SK-N-SH treated with all-trans-retinoic acid at 6 μM for 48 hours (cell line): ENCODE results near the gene LRRC63.

ENCODE experiments used
- ATAC-seq: fragments of 200-7000 bp; cut with Tn5 transposase; 3 replicates; pipeline ENCODE4 v1.9.1; 2020; ENCODE audit warnings: mild to moderate bottlenecking, moderate library complexity
- ARNTL ChIP-seq: fragments of 450-650 bp; formaldehyde crosslinking; IDR thresholded peaks from 2 replicates; pipeline ENCODE4 v1.5.0; 2020; ENCODE audit warnings: low read depth, mild to moderate bottlenecking, moderate library complexity, borderline replicate concordance
- BACH2 ChIP-seq: fragments of 250-450 bp; sonication (Bioruptor Pico); IDR thresholded peaks from 2 replicates; pipeline ENCODE4 v1.9.0; 2021; ENCODE audit warnings: mild to moderate bottlenecking, borderline replicate concordance
- CREB5 ChIP-seq: fragments of 250-450 bp; sonication (Bioruptor Pico); IDR thresholded peaks from 2 replicates; pipeline ENCODE4 v1.5.1; 2020; ENCODE audit warnings: low read depth, mild to moderate bottlenecking, moderate library complexity
- CSRNP3 ChIP-seq: fragments of 250-450 bp; sonication (Bioruptor Pico); IDR thresholded peaks from 2 replicates; pipeline ENCODE4 v1.5.1; 2021; ENCODE audit warnings: mild to moderate bottlenecking, moderate library complexity
- ESRRG ChIP-seq: fragments of 250-450 bp; sonication (Bioruptor Pico); IDR thresholded peaks from 2 replicates; pipeline ENCODE4 v1.6.1; 2021; ENCODE audit warnings: mild to moderate bottlenecking
- GLIS3 ChIP-seq: fragments of 250-450 bp; sonication (Bioruptor Pico); IDR thresholded peaks from 2 replicates; pipeline ENCODE4 v1.5.0; 2020; ENCODE audit warnings: mild to moderate bottlenecking, moderate library complexity
- ISL1 ChIP-seq: fragments of 250-450 bp; sonication (Bioruptor Pico); IDR thresholded peaks from 2 replicates; pipeline ENCODE4 v2.1.2; 2022; ENCODE audit warnings: mild to moderate bottlenecking, moderate library complexity
- OSR1 ChIP-seq: fragments of 250-450 bp; sonication (Bioruptor Pico); IDR thresholded peaks from 2 replicates; pipeline ENCODE4 v1.8.0; 2022; ENCODE audit warnings: moderate library complexity, mild to moderate bottlenecking, inconsistent platforms
- PATZ1 ChIP-seq: fragments of 250-450 bp; sonication (Bioruptor Pico); IDR thresholded peaks from 2 replicates; pipeline ENCODE4 v1.8.0; 2020; ENCODE audit warnings: mild to moderate bottlenecking, moderate library complexity, borderline replicate concordance
- POU6F1 ChIP-seq: fragments of 250-450 bp; sonication (Bioruptor Pico); IDR thresholded peaks from 2 replicates; pipeline ENCODE4 v1.8.0; 2021; ENCODE audit warnings: low read depth, mild to moderate bottlenecking, moderate library complexity, borderline replicate concordance
- PPARA ChIP-seq: fragments of 250-450 bp; sonication (Bioruptor Pico); IDR thresholded peaks from 2 replicates; pipeline ENCODE4 v1.5.0; 2020; ENCODE audit warnings: mild to moderate bottlenecking, borderline replicate concordance
- RARB ChIP-seq: fragments of 250-450 bp; sonication (Bioruptor Pico); IDR thresholded peaks from 2 replicates; pipeline ENCODE4 v1.8.0; 2021; ENCODE audit warnings: mild to moderate bottlenecking, moderate library complexity
- SNAI2 ChIP-seq: fragments of 250-450 bp; sonication (Bioruptor Pico); IDR thresholded peaks from 2 replicates; pipeline ENCODE4 v1.5.0; 2020; ENCODE audit warnings: mild to moderate bottlenecking, moderate library complexity
- TCF4 ChIP-seq: fragments of 250-450 bp; sonication (Bioruptor Pico); IDR thresholded peaks from 2 replicates; pipeline ENCODE4 v1.8.0; 2021; ENCODE audit warnings: mild to moderate bottlenecking, moderate library complexity, borderline replicate concordance
- TOX ChIP-seq: fragments of 250-450 bp; sonication (Bioruptor Pico); IDR thresholded peaks from 2 replicates; pipeline ENCODE4 v1.8.0; 2021; ENCODE audit warnings: mild to moderate bottlenecking, moderate library complexity, borderline replicate concordance
- TSHZ2 ChIP-seq: fragments of 250-450 bp; sonication (Bioruptor Pico); IDR thresholded peaks from 2 replicates; pipeline ENCODE4 v1.5.0; 2020; ENCODE audit warnings: mild to moderate bottlenecking, moderate library complexity
- ZC3H10 ChIP-seq: fragments of 250-450 bp; sonication (Bioruptor Pico); IDR thresholded peaks from 2 replicates; pipeline ENCODE4 v1.5.1; 2021; ENCODE audit warnings: mild to moderate bottlenecking, moderate library complexity
- ZFP3 ChIP-seq: fragments of 250-450 bp; sonication (Bioruptor Pico); IDR thresholded peaks from 2 replicates; pipeline ENCODE4 v1.5.0; 2020; ENCODE audit warnings: mild to moderate bottlenecking, moderate library complexity
- ZFP30 ChIP-seq: fragments of 450-650 bp; formaldehyde crosslinking; IDR thresholded peaks from 2 replicates; pipeline ENCODE4 v1.5.0; 2022; ENCODE audit warnings: mild to moderate bottlenecking, moderate library complexity
- ZNF565 ChIP-seq: fragments of 450-650 bp; formaldehyde crosslinking; conservative IDR thresholded peaks from 2 replicates; pipeline ENCODE4 v1.5.0; 2020; ENCODE audit warnings: low read depth, mild to moderate bottlenecking, moderate library complexity
- ZNF8 ChIP-seq: fragments of 450-650 bp; formaldehyde crosslinking; IDR thresholded peaks from 2 replicates; pipeline ENCODE4 v1.5.0; 2020; ENCODE audit warnings: mild to moderate bottlenecking, moderate library complexity

The LRRC63 gene

GRCh38 chr13:46315036-46315435 lies 103.3 kb downstream of the LRRC63 start:
- TF ChIP-seq ZNF565 (CRISPR knock-in tag) (no peak), ZFP3 (CRISPR knock-in tag) (no peak), GLIS3 (CRISPR knock-in tag) (no peak), SNAI2 (CRISPR knock-in tag) (no peak), ZC3H10 (CRISPR knock-in tag) (no peak), ISL1 (no peak), ARNTL (CRISPR knock-in tag) (no peak), TSHZ2 (CRISPR knock-in tag) (no peak), POU6F1 (CRISPR knock-in tag) (no peak), OSR1 (CRISPR knock-in tag) (no peak), PPARA (no peak), CREB5 (no peak), CSRNP3 (CRISPR knock-in tag) (no peak), ZFP30 (no peak), PATZ1 (CRISPR knock-in tag) (no peak), BACH2 (CRISPR knock-in tag) (no peak), TCF4 (no peak), RARB (CRISPR knock-in tag) (no peak), TOX (no peak), ZNF8 (CRISPR knock-in tag) (no peak)

GRCh38 chr13:46315491-46316075 lies 103.9 kb downstream of the LRRC63 start:
- TF ChIP-seq POU6F1 (CRISPR knock-in tag) (no peak), ESRRG (CRISPR knock-in tag) (no peak), PPARA (no peak), PATZ1 (CRISPR knock-in tag) (no peak), TOX (no peak)
- no peak for ATAC-seq

More at GRCh38 chr13:46315036-46315435, 103.3 kb downstream of the LRRC63 start:
- ATAC-seq: no peak
